Naive thymus-derived CD8-positive, alpha-beta T cell (primary cell): ENCODE measurements around the gene HBG1. TPM values are rescaled to one million over a fixed set of nuclear protein-coding genes. Genes with fewer than 3 reads are reported as not detected.
"Not testable (repeated sequence)": the region's sequence is repeated elsewhere in the genome, so short reads cannot be mapped to it uniquely, and the experiment has no call there.

Experiments
- ATAC-seq, 2 donors: fragments of 150-1000 bp; cut with Tn5 transposase in 1 of 2; sonication (Bioruptor Pico), chemical (Tn5 transposase) in 1 of 2; 1 replicate in 1 of 2; 2 replicates in 1 of 2; pipeline ENCODE4 v1.10.0; 2021; ENCODE audit warnings: mild to moderate bottlenecking in 2 of 2, moderate library complexity in 2 of 2
- POLR2A ChIA-PET: fragments of 350-600 bp; sonication (Branson Sonifier 250); formaldehyde crosslinking; loops from one replicate; lab custom pipeline; 2021; ENCODE audit warnings: antibody characterized with exemption; lab: Charles Lee
- DNase-seq, 10 donors: peaks; one replicate each; pipeline versions ENCODE4 v3.0.0 to v3.0.0-alpha.2; 2020 to 2022
- H3K27ac Mint-ChIP-seq, 10 donors: one replicate each; pipeline ENCODE4 v1.8.0; 2020 to 2022; ENCODE audit warnings: mild to moderate bottlenecking in 10 of 10, mixed read lengths in 10 of 10, moderate library complexity in 4 of 10, inconsistent platforms in 1 of 10
- H3K27me3 Mint-ChIP-seq, 5 donors: one replicate each; pipeline ENCODE4 v1.8.0; 2021 to 2022; ENCODE audit warnings: mixed read lengths in 5 of 5
- H3K36me3 Mint-ChIP-seq, 3 donors: one replicate each; pipeline ENCODE4 v1.8.0; 2020 to 2022; ENCODE audit warnings: mixed read lengths in 3 of 3, mild to moderate bottlenecking in 2 of 3, inconsistent platforms in 1 of 3
- H3K4me1 Mint-ChIP-seq, 4 donors: one replicate each; pipeline ENCODE4 v1.8.0; 2021 to 2022; ENCODE audit warnings: mixed read lengths in 4 of 4
- H3K4me3 Mint-ChIP-seq, 10 donors: one replicate each; pipeline ENCODE4 v1.8.0; 2020 to 2022; ENCODE audit warnings: mild to moderate bottlenecking in 10 of 10, mixed read lengths in 10 of 10, moderate library complexity in 6 of 10, inconsistent platforms in 1 of 10
- H3K9me3 Mint-ChIP-seq, 9 donors: one replicate each; pipeline ENCODE4 v1.8.0; 2020 to 2022; ENCODE audit warnings: mixed read lengths in 9 of 9, mild to moderate bottlenecking in 3 of 9, inconsistent platforms in 1 of 9, moderate library complexity in 1 of 9
- polyA plus RNA-seq, 3 donors: library from polyadenylated mRNA; unstranded; fragments of 300-500 nt; fragmentation: Illumina TruSeq; gene quantifications; one replicate each; pipeline ENCODE4 v1.2.3, GENCODE V29; 2021
- total RNA-seq, 8 experiments: library from RNA in 2 of 8; stranded (reverse) in 2 of 8; gene quantifications; one replicate each; pipeline ENCODE4 v1.2.3 and lab custom pipeline; 2021 to 2026

The HBG1 gene
- total and polyA plus RNA-seq, 5 experiments from 2014 or later: not detected

DNA sequence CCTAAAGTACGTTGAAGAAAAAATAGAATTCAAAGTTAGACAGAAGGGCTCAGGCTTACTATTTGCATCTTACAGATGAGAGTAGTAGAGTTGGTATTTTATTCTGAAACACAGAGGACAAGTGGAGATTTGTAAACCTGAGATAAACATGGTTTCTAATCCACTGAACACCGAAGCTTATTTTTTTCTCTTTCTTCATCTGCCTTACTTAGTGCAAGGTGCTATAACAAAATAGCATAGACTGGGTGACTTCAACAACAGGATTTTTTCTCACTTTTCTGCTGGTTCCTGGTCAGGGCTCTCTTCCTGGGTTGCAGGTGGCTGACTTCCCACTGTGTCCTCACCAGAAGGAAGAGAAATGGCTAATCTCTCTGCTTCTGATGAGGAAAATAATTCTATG is 2.1 kb upstream of the HBG1 start:
- Mint-ChIP-seq H3K27me3 (peaks cover 0 to 39% (median 7%) of the 10 kb centered on the region in 5 donors), H3K4me3 (no peak overlapping the region), H3K9me3 (peaks cover 0 to 1% (median 0%) of the 10 kb centered on the region in 9 donors), H3K4me1 (no peaks in the 10 kb centered on the region), H3K27ac (no peak overlapping the region), H3K36me3 (no peaks in the 10 kb centered on the region)
- POLR2A ChIA-PET: no interaction called here
- ATAC-seq: no peak
- DNase-seq: no peak

GRCh38 chr11:5250543-5251204 is 1.0 kb upstream of the HBG1 start:
- Mint-ChIP-seq H3K9me3 (no peaks in the 10 kb centered on the region), H3K4me1 (no peaks in the 10 kb centered on the region), H3K4me3 (no peak overlapping the region), H3K27ac (no peak overlapping the region), H3K27me3 (peaks cover 0 to 37% (median 7%) of the 10 kb centered on the region in 5 donors), H3K36me3 (no peaks in the 10 kb centered on the region)
- POLR2A ChIA-PET: no interaction called here
- no peak for DNase-seq
- no peak for ATAC-seq

DNA sequence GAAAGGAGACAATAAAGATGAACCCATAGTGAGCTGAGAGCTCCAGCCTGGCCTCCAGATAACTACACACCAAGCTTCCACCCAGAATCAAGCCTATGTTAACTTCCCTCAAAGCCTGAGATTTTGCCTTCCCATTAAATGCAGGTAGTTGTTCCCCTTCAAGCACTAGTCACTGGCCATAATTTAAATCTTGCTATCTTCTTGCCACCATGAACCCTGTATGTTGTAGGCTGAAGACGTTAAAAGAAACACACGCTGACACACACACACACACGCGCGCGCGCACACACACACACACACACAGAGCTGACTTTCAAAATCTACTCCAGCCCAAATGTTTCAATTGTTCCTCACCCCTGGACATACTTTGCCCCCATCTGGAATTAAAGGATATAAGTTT is 1.2 kb downstream of the HBG1 start:
- H3K36me3 Mint-ChIP-seq, POLR2A ChIA-PET, H3K4me3 Mint-ChIP-seq, H3K27ac Mint-ChIP-seq, H3K4me1 Mint-ChIP-seq, ATAC-seq, DNase-seq, H3K9me3 Mint-ChIP-seq: not testable (repeated sequence)
- H3K27me3 Mint-ChIP-seq: peaks cover 0 to 39% (median 8%) of the 10 kb centered on the region in 5 donors

- H3K27me3 Mint-ChIP-seq: peaks cover 0 to 32% (median 5%) of the 10 kb centered on the region in 5 donors
- H3K4me1 Mint-ChIP-seq: no peaks in the 10 kb centered on the region
- H3K4me3 Mint-ChIP-seq: no peak overlapping the region
- no peaks in the 10 kb centered on the region for H3K36me3 Mint-ChIP-seq
- POLR2A ChIA-PET: no interaction called here
- no peak for ATAC-seq
- H3K27ac Mint-ChIP-seq: no peak overlapping the region
- H3K9me3 Mint-ChIP-seq: no peaks in the 10 kb centered on the region
- DNase-seq: no peak
Observed at GRCh38 chr11:5247472-5248192, 2.0 kb downstream of the HBG1 start.

DNA sequence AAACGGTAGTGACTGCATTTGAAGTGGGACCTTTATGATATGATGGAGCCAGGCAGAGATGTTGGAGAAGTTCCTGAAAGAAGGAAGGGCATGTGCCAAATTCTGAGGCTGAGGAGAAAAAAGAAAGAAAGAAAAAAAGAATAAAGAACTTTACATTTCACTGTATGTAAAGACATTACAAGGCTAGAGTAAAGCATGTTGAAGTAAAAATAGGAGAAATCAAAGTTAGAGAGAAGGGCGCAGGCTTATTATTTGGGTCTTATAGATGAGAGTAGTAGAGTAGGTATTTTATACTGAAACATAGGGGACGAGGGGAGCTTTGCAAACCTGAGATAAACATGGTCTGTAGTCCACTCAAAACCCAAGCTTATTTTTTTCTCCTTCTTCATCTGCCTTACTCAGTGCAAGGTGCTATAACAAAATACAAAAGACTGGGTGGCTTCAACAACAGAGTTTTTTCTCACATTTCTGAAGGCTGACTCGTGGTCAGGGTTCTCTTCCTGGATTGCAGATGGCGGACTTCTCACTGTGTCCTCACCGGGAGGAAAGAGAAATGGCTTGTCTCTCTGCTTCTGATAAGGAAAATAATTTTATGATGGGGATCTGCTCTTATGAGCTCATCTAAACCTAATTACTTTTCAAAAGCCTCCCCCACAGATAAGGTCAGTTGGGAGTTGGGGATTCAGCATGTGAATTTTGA is 2.7 kb downstream of the HBG1 start:
- Mint-ChIP-seq H3K27me3 (peaks cover 0 to 30% (median 5%) of the 10 kb centered on the region in 5 donors), H3K4me1 (no peaks in the 10 kb centered on the region), H3K36me3 (no peaks in the 10 kb centered on the region), H3K4me3 (no peak overlapping the region), H3K27ac (no peak overlapping the region), H3K9me3 (no peaks in the 10 kb centered on the region)
- POLR2A ChIA-PET: no interaction called here
- ATAC-seq (no peak), DNase-seq (no peak)

GRCh38 chr11:5245155-5245554 is 4.5 kb downstream of the HBG1 start:
- H3K36me3 Mint-ChIP-seq: no peaks in the 10 kb centered on the region
- peaks cover 0 to 23% (median 5%) of the 10 kb centered on the region in 5 donors for H3K27me3 Mint-ChIP-seq
- ATAC-seq (no peak), DNase-seq (no peak)
- no peaks in the 10 kb centered on the region for H3K4me1 Mint-ChIP-seq
- no peaks in the 10 kb centered on the region for H3K9me3 Mint-ChIP-seq
- no peak overlapping the region for H3K4me3 Mint-ChIP-seq
- POLR2A ChIA-PET: no interaction called here
- no peak overlapping the region for H3K27ac Mint-ChIP-seq

DNA sequence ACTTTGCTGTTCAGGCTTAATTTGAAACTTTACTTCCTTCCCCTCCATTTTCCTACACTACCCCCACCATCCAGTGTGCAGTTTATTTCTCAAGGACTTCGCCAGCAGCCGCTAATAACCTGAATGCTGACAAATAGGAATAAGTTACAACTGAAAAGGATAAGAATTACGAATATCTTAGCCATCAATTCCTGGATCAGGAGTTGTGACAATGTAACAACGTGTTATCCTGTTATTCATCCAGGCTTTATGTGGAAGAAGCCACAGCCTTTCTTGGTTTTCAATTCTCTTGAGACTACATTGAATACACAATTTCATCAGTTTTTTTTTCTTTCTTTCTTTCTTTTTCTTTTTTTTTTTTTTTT is 5.9 kb downstream of the HBG1 start:
- DNase-seq: no peak
- H3K27me3 Mint-ChIP-seq: peaks cover 0 to 22% (median 3%) of the 10 kb centered on the region in 5 donors
- no peak for ATAC-seq
- POLR2A ChIA-PET: no interaction called here
- H3K9me3 Mint-ChIP-seq: no peaks in the 10 kb centered on the region
- H3K4me1 Mint-ChIP-seq: no peaks in the 10 kb centered on the region
- no peak overlapping the region for H3K27ac Mint-ChIP-seq
- H3K36me3 Mint-ChIP-seq: no peaks in the 10 kb centered on the region
- H3K4me3 Mint-ChIP-seq: no peak overlapping the region

- no peak overlapping the region for H3K4me3 Mint-ChIP-seq
- DNase-seq (no peak), ATAC-seq (no peak)
- peaks cover 0 to 21% (median 3%) of the 10 kb centered on the region in 5 donors for H3K27me3 Mint-ChIP-seq
- no peaks in the 10 kb centered on the region for H3K4me1 Mint-ChIP-seq
- POLR2A ChIA-PET: no interaction called here
- H3K9me3 Mint-ChIP-seq: no peaks in the 10 kb centered on the region
- H3K36me3 Mint-ChIP-seq: no peaks in the 10 kb centered on the region
- H3K27ac Mint-ChIP-seq: no peak overlapping the region
Observed at GRCh38 chr11:5242933-5243815, 6.5 kb downstream of the HBG1 start.

DNA sequence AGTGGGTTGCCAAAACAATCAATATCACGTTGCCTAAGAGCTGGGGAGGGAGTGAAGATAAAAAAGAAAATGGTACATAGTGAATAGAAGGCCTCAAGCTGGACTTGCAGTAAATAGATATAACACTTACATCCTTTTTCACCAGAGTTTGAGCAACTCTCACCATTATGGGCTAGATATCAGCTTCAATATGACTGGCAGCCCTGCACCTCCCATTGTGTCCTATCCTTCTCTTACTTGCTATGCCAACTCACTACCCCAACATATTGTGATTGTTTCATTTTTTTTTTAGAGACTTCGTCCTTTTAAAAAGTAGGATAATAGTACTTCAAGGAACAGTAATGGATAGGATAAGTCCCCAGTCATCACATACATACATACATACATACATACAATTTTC is 7.4 kb downstream of the HBG1 start:
- Mint-ChIP-seq H3K4me1 (no peaks in the 10 kb centered on the region), H3K4me3 (no peak overlapping the region), H3K36me3 (no peaks in the 10 kb centered on the region), H3K9me3 (no peaks in the 10 kb centered on the region), H3K27ac (no peak overlapping the region), H3K27me3 (peaks cover 1 to 29% (median 8%) of the 10 kb centered on the region in 5 donors)
- no peak for DNase-seq
- POLR2A ChIA-PET: no interaction called here
- ATAC-seq: no peak

DNA sequence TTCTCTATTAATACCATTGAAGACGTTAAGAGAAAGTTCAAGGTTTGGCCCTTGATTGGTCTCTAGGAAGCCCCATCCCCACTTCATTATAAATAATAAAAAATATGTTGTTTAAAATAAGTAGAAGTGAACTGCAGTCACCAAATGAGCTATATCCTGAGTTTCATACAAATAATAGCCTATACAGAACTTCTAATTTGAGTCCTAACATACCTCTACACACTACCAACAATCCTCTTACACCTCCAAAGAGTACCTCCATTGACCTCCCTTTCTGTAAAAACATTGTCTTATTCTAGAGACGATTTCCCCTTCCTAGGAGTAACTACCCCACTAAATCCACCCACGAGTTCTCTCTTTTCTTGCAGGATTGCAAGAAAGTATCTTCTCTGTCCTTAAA is 8.2 kb downstream of the HBG1 start:
- no peak overlapping the region for H3K27ac Mint-ChIP-seq
- DNase-seq (no peak), ATAC-seq (no peak)
- POLR2A ChIA-PET: no interaction called here
- no peaks in the 10 kb centered on the region for H3K4me1 Mint-ChIP-seq
- peaks cover 1 to 31% (median 9%) of the 10 kb centered on the region in 5 donors for H3K27me3 Mint-ChIP-seq
- H3K36me3 Mint-ChIP-seq: no peaks in the 10 kb centered on the region
- H3K4me3 Mint-ChIP-seq: no peak overlapping the region
- H3K9me3 Mint-ChIP-seq: no peaks in the 10 kb centered on the region

- Mint-ChIP-seq H3K4me1 (no peaks in the 10 kb centered on the region), H3K27me3 (peaks cover 2 to 30% (median 9%) of the 10 kb centered on the region in 5 donors), H3K4me3 (no peak overlapping the region), H3K9me3 (no peaks in the 10 kb centered on the region), H3K27ac (no peak overlapping the region), H3K36me3 (no peaks in the 10 kb centered on the region)
- ATAC-seq: no peak
- no peak for DNase-seq
- POLR2A ChIA-PET: no interaction called here
Observed at GRCh38 chr11:5240458-5240857, 9.2 kb downstream of the HBG1 start.

DNA sequence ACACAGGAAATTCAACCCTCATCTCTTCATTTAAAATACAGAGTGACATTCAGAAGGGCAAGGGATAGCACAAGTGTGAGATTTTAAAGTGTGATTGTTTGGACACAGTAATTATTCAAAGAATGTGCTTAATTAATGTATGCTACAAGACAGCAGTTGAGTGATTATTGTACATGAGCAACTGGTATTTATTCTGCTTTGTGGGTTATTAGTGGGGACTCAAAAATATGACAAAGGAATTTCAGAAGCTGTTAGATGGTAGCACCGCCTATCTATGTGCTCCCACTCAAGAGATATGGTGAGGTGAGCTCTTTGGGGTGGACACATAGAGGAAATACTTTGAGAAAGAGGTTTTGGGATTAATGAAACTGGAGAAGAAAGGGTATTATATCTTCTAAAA is 9.6 kb downstream of the HBG1 start:
- Mint-ChIP-seq H3K4me1 (no peaks in the 10 kb centered on the region), H3K27me3 (peaks cover 2 to 30% (median 9%) of the 10 kb centered on the region in 5 donors), H3K36me3 (no peaks in the 10 kb centered on the region), H3K9me3 (no peaks in the 10 kb centered on the region), H3K27ac (no peak overlapping the region), H3K4me3 (no peak overlapping the region)
- ATAC-seq (no peak), DNase-seq (no peak)
- POLR2A ChIA-PET: no interaction called here
